Activated naive CD4-positive, alpha-beta T cell treated with anti-CD3 and anti-CD28 coated beads, Interleukin-2, amount 50 U/mL, for 72 hours (primary cell): ENCODE results near the gene CCDC14. TPM values are rescaled to one million over a fixed set of nuclear protein-coding genes. Genes with fewer than 3 reads are reported as not detected.
"Not testable (repeated sequence)": the region's sequence is repeated elsewhere in the genome, so short reads cannot be mapped to it uniquely, and the experiment has no call there.

ENCODE experiments used
- ATAC-seq, 2 donors: fragments of 150-1000 bp; cut with Tn5 transposase; 2 replicates each; pipeline ENCODE4 v1.10.0; 2021; ENCODE audit warnings: mild to moderate bottlenecking in 2 of 2, moderate library complexity in 2 of 2
- DNase-seq, 2 donors: peaks; one replicate each; pipeline ENCODE4 v3.0.0; 2021 to 2022; ENCODE audit warnings: low spot score in 2 of 2
- H3K27ac Mint-ChIP-seq, 2 donors: one replicate each; pipeline ENCODE4 v1.8.0; 2022; ENCODE audit warnings: mild to moderate bottlenecking in 2 of 2, mixed read lengths in 2 of 2
- H3K36me3 Mint-ChIP-seq, 2 donors: one replicate each; pipeline ENCODE4 v1.8.0; 2022; ENCODE audit warnings: mixed read lengths in 2 of 2
- H3K9me3 Mint-ChIP-seq, 2 donors: one replicate each; pipeline ENCODE4 v1.8.0; 2022; ENCODE audit warnings: mixed read lengths in 2 of 2
- total RNA-seq, 2 donors: library from RNA; stranded (reverse); gene quantifications; one replicate each; pipeline ENCODE4 v1.2.3, GENCODE V29; 2022

Gene CCDC14, protein sequence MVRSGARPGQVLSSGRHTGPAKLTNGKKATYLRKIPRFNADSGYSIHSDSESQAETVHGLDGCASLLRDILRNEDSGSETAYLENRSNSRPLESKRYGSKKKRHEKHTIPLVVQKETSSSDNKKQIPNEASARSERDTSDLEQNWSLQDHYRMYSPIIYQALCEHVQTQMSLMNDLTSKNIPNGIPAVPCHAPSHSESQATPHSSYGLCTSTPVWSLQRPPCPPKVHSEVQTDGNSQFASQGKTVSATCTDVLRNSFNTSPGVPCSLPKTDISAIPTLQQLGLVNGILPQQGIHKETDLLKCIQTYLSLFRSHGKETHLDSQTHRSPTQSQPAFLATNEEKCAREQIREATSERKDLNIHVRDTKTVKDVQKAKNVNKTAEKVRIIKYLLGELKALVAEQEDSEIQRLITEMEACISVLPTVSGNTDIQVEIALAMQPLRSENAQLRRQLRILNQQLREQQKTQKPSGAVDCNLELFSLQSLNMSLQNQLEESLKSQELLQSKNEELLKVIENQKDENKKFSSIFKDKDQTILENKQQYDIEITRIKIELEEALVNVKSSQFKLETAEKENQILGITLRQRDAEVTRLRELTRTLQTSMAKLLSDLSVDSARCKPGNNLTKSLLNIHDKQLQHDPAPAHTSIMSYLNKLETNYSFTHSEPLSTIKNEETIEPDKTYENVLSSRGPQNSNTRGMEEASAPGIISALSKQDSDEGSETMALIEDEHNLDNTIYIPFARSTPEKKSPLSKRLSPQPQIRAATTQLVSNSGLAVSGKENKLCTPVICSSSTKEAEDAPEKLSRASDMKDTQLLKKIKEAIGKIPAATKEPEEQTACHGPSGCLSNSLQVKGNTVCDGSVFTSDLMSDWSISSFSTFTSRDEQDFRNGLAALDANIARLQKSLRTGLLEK
- 10 to 100 TPM; 53.5 to 93.0 TPM for total RNA-seq

DNA sequence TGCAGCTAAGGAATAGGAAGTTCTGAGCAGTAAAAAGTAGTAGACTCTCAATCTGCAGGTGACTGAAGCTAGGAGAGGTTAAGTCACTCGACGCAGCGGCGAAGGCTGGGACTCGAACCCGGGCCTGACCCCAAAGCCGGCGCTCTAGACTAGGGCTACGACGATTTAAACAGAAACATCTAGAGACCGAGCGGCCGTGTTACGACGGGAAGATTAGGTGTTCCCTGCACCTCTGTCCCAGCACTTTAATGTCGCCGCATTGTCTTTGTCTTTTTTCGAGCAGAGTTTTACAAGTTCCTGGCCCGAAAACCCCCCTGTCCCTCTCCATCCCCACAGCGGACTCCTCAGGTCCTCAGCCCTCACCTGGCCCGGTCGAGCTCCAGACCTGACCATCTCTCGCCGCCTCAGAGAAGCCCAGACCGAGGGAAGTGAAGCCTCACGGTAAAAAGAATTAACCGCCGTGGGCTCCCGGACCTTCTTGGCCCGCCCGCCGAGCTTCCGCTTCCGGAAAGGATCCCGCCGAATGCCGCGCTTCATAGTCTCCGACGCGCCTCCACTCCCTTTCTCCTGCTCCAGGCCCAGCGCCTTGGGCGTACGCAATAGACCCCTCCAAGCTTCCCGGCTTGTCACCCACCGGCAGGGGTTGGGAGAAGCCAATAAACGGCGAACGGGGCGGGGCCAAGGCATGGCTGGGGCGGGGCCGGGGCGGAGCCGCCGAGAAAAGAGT is at the start of gene CCDC14:
TSS of gene CCDC14 (minus strand) at position 449 of the 727 bp plus-strand sequence. CDS start at position 393, 56 bp downstream.
- Mint-ChIP-seq H3K9me3 (no peaks in the 10 kb centered on the region), H3K36me3 (peaks cover 0 to 7% of the 10 kb centered on the region in 2 donors), H3K27ac (peak within 1 kb of the TSS; percentile 95)
- ATAC-seq (peak; percentile 98 to 99), DNase-seq (peak; percentile 81 to 85)

DNA sequence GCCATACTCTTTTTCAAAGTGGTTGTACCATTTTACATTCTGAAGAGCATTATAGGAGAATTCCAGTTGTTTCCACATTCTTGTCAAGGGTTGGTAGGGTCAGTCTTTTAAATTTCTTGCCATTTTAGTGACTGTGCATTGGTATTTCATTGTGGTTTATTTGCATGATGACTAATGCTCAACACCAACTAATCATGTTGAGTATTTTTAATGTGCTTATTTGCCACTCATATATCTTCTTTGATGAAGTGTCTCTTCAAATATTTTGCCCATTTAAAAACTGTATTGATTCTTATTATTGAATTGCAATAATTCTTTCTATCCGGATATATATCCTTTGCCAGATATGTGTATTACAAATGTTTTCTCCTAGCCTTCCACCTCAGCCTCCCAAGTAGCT is 47.3 kb upstream of the CCDC14 start:
- ATAC-seq, H3K27ac Mint-ChIP-seq: not testable (repeated sequence)

DNA sequence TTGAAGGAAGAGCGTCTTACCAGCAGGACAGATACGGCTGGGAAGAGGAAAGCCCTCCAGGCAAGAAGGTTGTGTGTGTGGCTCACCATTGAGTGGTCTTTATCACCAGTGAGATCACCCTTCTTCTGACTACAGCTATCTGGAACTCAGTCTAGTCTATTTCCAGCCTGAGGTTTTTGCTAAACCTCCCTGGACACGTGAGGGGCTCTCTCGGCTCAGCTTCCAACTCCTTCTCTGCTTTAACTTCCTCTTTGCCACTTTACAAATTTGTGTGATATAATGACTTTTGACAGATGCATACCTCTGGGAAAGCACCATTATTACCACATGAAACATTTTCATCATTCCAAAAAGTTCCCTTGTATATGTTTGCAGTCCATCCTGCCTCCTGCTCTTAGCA is 46.2 kb upstream of the CCDC14 start:
- no peak overlapping the region for H3K27ac Mint-ChIP-seq
- ATAC-seq (no peak), DNase-seq (no peak)
- no peaks in the 10 kb centered on the region for H3K9me3 Mint-ChIP-seq
- H3K36me3 Mint-ChIP-seq, result no peaks in the 10 kb centered on the region

More for the DNA sequence above, 47.3 kb upstream of the CCDC14 start:
- H3K36me3 Mint-ChIP-seq, DNase-seq, H3K9me3 Mint-ChIP-seq: not testable (repeated sequence)

DNA sequence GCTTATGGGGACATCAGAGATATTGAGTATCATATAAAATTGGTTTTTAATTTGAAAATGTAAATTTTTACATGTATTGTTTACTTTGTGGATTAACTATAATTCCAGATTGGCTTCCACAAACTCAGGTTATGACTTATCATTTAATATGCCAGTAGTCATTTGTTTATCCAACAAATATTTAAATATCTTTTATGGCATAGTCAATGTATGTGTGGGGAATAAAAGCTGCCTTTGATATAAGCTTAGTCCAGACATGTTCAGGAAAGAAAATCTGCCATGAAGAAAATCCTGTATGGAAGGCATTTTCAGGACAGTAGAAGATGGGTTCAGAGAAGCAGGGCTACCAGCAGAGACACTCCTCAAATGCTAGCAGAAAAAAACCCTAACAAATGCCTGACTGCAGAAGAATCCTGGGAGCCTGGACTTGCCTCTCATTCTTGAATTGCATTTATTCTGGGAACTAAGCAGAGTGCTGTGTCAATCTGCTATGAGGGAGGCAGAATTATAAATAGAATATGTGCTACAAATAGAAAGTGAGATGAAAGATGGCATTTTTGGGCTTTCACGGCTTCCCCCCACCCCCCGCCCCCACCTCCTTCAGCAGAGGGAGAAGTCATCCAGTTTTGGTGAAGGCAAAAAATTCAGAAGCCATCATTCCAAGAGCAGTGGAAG is 41.5 kb upstream of the CCDC14 start:
- H3K9me3 Mint-ChIP-seq, H3K36me3 Mint-ChIP-seq, H3K27ac Mint-ChIP-seq, DNase-seq, ATAC-seq: not testable (repeated sequence)

DNA sequence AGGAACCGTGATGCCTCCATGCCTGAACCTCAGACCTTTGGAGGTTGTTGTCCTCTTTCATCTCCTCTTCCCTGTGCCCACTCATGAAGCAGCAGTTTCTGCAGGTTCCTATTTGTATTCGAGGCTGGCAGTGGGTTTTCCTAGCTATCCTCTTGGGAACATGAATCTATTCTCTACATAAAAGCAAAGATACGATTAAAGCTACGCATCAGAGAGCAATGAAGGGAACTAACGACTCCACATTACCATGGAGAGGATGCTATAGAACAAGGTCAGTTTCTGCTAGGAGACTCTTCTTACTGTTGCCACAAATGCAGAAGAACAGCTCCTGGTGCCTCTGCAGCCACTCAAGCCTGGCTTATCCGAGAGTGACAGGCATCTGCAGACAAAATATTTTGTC is 40.3 kb upstream of the CCDC14 start:
- DNase-seq, H3K9me3 Mint-ChIP-seq, ATAC-seq, H3K36me3 Mint-ChIP-seq, H3K27ac Mint-ChIP-seq: not testable (repeated sequence)

DNA sequence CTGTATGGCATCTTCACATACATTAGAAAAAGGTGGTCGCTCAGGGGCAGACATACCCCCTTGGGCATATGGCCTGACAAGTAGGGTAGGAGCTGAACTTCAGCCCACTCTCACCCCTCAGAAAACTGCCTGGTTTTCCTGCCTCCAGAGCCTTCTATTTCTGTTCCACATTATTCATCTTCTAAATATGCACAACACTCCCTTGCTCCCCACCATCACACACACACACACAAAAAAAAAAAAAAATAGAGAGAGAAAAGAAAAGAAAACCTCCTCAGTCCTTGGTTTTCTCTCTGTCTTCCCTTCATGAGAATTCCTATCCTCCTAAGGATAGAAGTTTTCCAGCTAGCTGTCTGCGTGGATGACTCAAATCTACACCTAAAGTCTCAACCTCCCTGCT is 36.5 kb upstream of the CCDC14 start:
- Mint-ChIP-seq H3K9me3 (no peaks in the 10 kb centered on the region), H3K36me3 (no peaks in the 10 kb centered on the region), H3K27ac (no peak overlapping the region)
- no peak for ATAC-seq
- DNase-seq, result no peak

DNA sequence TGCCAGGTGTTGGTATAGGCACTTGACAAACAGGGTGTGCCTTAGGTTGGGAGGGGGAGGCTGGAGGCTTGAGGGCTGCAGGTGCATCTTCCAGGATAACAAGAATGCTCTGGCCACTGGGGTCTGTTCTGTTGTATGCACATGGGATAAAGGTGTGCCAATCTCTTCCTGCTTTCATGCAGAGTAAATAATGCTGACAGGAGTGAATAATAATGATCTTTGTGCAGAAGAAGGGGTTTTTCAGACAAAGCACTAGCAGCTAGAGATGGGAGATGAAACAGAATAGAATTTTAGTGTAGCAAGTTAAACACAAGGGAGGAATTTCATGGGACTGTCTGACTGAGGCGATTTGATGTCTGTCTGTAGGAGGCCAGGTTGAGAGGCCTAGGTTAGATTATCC is 32.8 kb upstream of the CCDC14 start:
- Mint-ChIP-seq H3K27ac (no peak overlapping the region), H3K9me3 (no peaks in the 10 kb centered on the region), H3K36me3 (no peaks in the 10 kb centered on the region)
- ATAC-seq, result no peak
- no peak for DNase-seq

DNA sequence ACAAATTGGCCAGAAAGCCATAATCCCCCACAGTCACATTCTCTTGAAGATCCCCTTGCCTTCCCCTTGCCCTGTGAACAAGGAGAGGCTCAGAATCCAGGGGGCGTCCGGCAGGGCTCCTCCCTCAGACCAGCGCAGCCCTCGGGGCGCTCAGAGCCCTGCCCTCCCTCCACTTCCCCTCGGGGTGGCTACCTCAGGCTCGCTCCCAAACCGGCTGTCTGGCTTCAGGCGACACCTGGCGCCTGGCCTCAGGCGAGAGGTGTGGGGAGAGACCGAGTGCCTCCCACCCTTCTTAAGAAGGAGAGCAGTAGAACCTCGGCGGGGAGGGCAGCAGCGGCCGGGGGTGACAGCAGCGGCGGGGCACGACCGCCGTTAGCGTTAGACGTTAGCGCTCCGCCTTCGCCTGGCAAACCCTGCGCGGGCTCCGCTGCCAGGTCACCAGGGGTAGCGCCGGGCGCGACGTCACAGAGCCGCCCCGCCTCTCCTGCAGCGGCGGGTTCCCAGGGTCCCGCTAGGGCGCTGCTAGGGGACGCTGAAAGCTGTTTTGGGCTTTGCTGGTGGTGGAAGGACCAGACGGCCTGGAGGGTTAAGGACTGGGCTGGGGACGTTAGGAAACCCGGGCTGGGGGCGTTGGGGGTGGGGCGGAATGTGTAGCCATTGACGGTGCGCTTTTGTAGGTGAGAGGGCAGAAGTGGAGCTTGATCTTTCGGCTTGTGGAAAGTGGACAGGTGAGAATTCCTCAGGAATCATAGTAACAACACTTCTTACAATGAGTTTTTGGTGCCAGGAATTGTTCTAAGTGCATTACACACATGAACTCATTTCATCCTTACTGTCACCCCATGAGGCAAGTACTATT is 30.9 kb upstream of the CCDC14 start, which contains the start of gene ROPN1:
TSS of gene ROPN1 (minus strand) at position 395 of the 859 bp plus-strand sequence. CDS start 11,643 bp downstream, outside the sequence.
- ATAC-seq, result peak; percentile 94 to 99

DNA sequence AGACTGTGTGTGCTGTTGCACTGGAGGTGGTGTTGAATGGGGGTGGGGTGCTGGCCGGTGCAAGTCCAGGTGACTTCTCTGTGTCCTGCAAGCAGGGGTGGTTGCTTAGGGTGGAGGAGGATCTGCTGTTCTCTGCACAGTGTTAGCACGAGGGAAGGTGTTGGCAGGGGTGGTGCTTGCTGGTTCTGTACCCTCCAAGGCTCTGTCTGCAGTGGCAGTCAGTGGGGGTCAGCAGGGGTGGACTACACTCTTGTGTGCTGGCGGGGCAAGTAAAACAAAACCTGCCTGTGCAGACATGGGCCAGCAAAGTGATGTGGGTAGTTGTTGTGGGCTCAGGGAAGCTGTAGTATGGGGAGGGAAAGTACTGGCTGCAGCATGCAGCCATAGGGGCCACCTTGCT is 25.4 kb upstream of the CCDC14 start:
- H3K27ac Mint-ChIP-seq, result no peak overlapping the region
- H3K9me3 Mint-ChIP-seq, result no peaks in the 10 kb centered on the region
- H3K36me3 Mint-ChIP-seq, result no peaks in the 10 kb centered on the region
- no peak for DNase-seq
- no peak for ATAC-seq

More for the DNA sequence above, 30.9 kb upstream of the CCDC14 start, which contains the start of gene ROPN1:
- not testable (repeated sequence) for H3K36me3 Mint-ChIP-seq, H3K27ac Mint-ChIP-seq, DNase-seq, H3K9me3 Mint-ChIP-seq

DNA sequence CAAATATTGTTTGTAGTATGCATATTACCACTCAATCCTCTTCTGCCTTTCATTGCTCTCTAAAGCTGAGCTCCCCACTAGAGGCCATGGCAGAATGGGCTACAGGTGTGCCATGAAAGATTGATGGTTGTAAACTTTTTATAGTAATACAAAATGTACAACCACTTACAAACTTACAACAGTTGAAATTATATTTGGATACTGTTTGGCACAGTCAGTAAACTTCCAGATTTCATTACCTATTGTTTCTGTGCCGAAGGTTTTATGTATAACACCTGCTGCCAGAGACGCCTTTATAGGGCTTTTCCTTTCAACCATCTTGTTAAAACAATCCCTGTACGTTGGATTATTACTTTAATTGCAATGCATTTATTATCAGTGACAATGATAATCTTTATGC is 23.9 kb upstream of the CCDC14 start:
- H3K36me3 Mint-ChIP-seq, result no peaks in the 10 kb centered on the region
- ATAC-seq, result no peak
- no peaks in the 10 kb centered on the region for H3K9me3 Mint-ChIP-seq
- no peak overlapping the region for H3K27ac Mint-ChIP-seq
- no peak for DNase-seq

DNA sequence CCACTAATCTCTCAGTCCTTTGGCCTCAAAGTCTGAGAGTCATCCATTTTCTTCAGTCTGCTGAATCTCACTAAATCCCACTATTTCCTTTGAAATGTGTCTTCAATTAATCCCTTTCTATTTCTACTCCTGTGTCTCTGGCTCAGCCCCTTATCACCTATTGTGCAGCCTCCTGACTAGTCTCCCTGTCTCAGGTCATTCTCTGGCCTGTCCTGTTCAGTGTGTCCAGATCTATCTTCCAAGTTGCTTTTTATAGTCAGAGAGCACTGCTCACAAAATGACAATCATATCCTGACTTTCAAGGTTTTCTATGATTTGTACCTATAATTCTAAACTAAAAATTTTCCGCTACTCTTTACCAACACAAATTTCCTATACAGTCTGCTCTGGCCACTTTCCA is 23.3 kb upstream of the CCDC14 start:
- DNase-seq, result no peak
- no peak overlapping the region for H3K27ac Mint-ChIP-seq
- no peak for ATAC-seq

DNA sequence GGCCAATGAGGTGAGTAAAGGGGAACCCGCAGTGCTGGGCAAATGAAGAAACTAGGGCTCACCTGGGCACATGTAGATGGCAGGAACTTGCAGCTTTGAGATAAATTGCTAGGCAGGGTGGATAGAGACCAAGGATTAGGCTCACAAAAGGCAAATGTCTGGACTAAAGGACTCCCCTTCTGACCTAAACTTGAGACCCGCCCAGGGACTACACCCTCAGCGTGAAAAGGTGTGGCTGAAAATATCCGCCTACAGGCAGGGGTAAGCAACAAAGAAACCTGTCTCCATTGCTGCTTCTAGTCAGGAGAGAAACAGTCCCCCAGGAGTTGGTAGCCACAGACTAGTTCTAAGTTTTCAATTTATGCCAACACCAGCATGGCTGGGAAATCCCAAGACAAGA is 20.3 kb upstream of the CCDC14 start:
- not testable (repeated sequence) for H3K9me3 Mint-ChIP-seq, H3K27ac Mint-ChIP-seq, H3K36me3 Mint-ChIP-seq, ATAC-seq, DNase-seq

More for the DNA sequence above, 23.3 kb upstream of the CCDC14 start:
- Mint-ChIP-seq H3K9me3 (no peaks in the 10 kb centered on the region), H3K36me3 (no peaks in the 10 kb centered on the region)

DNA sequence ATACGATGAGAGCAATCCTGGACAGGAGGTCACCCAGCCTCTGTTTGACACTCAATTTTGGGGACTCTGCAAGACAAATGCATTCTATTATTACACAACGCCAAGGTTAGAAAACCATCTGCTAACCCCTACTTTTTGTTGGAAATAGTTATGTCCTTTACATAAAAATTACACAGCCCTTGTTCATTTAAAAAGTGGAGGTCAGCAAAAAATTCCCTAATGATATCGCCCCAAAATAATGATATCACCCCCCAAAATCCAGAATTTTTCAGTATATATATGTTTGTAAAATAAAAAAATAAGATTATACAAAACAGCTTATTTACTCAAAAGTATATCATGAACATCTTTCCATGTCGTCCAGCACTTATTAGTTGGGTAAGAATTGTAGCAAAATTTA is 19.5 kb upstream of the CCDC14 start:
- DNase-seq (no peak), ATAC-seq (no peak)
- Mint-ChIP-seq H3K36me3 (no peaks in the 10 kb centered on the region), H3K27ac (no peak overlapping the region), H3K9me3 (no peaks in the 10 kb centered on the region)

DNA sequence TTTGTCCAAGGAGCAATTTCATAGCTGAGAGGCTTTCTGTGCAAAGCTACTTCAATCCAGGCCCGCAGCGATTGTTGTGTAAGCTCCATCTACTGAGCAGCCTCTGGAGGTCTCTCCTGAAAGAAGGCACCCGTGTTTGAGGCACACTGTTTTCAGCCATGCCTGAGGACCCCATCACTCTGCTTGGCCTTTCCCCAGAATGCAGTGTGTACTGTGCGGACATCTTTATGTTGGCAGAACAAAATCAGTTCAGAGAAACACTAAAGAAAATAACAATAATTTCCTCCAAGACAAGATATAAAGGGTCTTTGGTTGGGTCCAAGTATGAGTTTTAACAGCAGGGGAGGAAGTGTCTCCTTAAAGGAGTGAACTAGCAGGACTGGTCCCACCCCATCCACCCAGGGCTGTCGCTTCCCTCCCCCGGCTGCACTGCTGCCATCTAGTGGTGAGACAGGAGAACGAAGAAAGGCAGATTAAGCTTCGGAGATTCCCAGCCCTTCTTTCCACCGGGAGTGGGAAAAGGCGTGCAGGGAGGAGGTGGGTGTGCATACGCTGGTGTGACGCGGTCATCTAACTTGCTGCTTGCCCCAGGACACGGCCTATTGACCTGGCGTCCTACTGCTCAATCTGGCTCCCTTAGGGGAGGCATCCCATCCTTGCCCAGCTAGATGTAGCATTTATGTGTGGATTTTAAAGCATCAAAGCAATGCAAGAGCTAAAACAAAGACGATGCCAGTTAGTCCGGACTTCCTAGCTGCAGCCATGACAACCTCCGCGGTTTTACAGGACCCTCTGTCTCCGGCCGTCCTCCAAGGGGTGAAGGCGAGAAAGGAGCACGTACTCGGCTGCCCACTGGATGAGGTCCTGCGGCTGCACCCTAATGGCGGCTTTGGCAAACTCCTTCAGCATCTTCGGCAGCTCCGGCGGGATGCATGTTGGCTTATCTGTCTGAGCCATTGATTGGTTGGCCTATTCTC is 18.8 kb upstream of the CCDC14 start:
- H3K27ac Mint-ChIP-seq, H3K36me3 Mint-ChIP-seq, H3K9me3 Mint-ChIP-seq: not testable (repeated sequence)
- DNase-seq (peak in 1 of 2 donors; percentile 14), ATAC-seq (peak; percentile 81 to 82)
